Activated CD4-positive, alpha-beta T cell treated with anti-CD3 and anti-CD28 coated beads, Interleukin-2, Interleukin-4, amounts not matched to agents 100 ng/mL and 50 ng/mL, durations not matched to agents 16 hours and 8 hours (primary cell): ENCODE data around the gene GSN.
"Not testable (repeated sequence)": the region's sequence is repeated elsewhere in the genome, so short reads cannot be mapped to it uniquely, and the experiment has no call there.

Experiments used
- DNase-seq: peaks from one replicate; pipeline ENCODE4 v3.0.0-alpha.2; 2020; ENCODE audit warnings: low spot score

The GSN gene

DNA sequence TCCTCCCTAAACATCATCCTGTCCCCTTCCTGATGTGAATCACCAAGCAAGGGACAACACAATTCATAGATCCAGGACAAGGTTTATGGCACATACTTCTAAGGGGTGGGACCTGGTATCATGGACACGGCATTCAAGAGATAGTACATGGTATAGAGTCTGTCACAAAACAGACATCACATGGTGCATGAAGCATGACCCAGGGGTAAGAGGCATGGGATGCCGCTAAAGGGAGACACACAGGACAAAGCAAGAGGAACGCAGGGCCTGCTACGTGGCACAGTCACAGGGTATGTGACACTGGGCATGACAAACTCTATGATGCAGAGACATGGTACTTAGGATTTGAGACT, 20.7 kb downstream of the GSN start:
- DNase-seq: no peak

DNA sequence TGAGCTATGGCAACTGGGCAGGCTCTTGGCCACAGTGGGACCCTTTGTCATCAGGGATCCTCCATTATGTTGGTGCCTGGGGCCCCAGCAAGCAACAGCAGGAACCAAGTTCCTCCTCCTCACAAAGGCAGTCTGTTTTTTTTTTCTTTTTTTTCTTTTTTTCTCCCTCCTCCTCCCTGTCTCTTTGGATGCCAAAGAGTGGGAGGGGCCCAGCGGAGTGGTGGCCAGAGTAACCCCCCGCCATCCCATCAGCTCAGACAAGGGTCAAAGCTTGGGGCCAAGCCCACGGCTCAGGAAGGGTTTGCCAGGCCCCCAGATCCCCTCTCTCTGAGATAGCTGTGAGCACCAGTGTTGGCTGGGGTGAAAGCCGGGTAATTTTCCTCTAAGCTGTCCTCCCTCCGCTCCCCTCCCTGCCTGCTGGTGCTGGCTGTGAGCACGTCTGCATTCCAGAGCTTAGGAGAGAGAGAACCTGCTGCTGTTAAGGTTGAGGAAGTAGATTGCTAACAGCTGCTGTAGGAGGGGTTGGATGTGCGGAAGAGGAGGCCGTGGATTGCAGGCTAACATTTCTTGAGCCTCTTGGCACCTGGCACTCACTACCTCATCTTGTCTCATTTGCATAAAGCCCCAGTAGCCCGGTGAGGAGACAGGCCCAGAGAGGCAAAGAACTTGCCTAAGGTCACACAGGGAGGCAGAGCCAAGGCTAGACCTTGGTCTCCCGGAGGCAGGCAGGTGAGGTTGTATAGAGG, 21.2 kb downstream of the GSN start:
- no peak for DNase-seq

DNA sequence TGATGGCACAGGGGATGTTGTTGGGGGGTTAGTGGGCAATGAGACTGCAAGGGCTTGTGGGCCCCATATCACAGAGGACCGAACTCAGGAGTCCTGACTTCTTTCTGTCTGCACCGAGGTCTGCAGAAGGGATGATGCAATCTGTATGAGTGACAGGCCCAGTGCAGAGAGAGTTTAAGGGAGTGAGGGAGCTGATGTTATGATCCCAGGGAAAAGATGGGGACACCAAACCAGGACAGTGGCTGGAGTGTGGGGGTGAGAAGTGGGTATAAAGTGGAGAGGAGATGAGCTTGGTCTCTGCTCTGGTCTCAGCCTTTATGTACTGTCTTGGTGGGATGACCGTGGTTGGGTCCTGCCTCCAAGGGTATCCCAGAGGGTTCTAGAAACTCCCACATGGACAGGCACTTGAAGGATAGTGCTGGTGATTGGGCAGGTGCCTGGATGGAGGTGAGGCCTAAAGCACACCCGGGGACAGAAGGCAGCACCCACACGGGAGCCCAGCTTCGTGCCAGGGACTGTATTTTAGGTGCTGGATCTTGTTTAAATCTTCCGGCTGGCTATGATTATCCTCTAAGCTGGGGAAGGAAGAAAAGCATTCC, 21.9 kb downstream of the GSN start:
- DNase-seq: no peak

DNA sequence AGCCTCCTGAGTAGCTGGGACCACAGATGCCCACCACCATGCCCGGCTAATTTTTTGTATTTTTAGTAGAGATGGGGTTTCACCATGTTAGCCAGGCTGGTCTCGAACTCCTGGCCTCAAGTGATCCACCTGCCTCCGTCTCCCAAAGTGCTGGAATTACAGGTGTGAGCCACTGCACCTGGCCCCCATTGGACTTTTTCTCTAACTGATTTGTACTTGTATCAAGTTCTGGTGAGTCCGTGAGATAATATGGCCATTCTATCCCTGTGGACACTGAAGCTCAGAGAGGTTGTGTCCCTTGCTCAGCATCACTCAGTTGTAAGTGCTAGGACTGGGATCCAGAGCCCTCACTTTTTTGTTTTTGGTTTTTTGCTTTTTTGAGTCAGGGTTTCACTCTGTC, 23.6 kb downstream of the GSN start:
- not testable (repeated sequence) for DNase-seq

GRCh38 chr9:121292051-121292450, 24.1 kb downstream of the GSN start:
- DNase-seq: no peak

- DNase-seq: no peak
These were observed 24.9 kb downstream of the GSN start for GRCh38 chr9:121292801-121293241.

DNA sequence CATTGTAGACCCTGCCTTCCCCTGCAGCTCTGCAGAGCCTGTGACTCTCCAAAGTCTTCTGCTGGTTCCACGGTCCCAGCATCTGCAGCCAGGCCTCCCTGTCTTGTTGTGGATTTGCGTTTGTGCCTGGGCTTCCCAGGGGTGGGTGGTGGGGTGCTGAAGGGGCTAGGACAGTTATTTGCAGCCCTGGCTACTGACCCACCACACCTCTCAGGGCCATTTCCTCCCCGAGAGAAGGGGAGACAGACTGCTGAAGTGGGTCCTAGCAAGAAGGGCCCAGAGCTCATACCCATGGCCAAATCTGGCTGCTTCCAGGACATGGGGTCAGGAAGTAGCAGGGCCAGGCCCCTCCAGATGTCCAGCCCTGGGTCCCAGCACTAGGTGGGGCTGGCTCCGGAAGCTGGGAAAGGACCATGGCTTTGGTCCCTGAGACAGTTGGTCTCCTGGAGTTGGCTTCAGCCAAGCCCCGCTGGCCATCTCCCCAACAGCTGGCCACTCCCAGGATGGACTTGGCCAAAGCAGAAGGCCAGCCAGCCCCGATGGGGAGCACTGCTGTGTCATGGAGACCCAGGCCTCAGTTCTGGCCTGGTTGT, 26.3 kb downstream of the GSN start:
- DNase-seq: no peak

- no peak for DNase-seq
These were observed 27.1 kb downstream of the GSN start for GRCh38 chr9:121294866-121295661.

DNA sequence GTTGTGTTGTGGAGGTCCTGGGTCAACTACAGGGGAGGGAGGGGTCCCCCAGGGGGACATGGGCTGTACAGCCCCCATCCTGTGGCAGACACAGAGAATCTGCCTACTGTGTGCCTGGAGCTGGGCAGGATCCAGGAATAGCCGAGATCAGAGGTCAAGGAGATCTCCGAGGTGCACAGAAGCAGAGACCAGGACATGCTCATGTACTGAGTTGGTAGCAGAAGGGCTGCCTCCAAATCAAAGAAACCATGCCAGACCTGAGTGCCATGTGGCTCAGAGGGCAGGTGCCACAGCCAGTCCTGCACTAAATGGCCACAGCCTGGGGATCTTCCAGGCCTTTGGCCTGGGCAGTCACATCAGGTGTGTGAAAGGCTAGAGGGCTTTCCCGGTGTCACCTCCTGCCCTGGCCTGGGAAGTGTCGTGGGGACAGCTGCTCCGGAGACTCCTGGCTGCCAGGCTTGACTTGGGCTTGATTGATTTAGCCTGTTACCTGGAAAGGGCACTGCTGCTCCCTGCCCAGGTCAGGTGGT, 27.8 kb downstream of the GSN start:
- DNase-seq: no peak

DNA sequence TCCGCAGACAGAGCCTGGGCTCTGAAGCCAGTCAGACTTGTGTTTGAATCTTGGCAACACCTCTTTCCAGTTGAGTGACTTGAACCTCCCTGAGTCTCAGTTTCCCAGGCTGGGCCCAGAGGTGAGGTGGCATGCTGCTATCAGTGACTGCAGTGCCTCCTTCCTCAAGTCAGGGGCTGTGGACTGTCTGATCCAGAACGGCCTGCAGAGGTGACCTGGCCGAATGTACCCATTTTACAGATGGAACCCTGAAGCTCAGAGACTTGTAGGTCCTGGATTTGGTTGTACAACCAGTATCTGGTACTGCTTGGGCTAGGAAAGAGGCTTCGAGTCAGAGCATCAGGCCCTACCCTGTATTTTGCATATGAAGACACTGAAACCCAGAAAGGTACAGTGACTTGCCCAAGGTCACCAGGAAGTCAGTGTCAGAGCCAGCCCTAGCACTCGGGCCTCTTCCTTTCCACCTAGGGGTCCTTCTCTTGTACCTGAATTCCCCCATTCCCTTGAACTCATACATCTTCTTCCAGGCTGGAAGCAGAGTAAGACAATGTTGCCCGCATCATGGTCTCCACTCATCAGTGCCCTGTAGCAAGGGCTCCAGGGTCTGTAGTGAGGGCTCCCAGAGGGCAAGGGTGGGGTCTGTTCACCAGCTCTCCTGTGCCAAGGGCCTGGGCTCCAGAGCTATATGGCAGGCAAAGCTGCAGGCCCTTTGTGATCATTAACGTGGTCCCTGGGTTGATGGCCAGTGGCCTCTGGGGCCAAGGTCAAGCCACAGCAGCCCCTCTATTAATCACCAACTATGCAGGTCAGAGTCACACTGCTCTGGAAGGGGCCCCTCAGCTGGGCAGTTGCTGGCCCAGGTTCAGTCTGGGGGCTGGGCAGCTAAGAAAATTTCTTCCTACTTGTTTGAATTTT, 28.5 kb downstream of the GSN start:
- no peak for DNase-seq

DNA sequence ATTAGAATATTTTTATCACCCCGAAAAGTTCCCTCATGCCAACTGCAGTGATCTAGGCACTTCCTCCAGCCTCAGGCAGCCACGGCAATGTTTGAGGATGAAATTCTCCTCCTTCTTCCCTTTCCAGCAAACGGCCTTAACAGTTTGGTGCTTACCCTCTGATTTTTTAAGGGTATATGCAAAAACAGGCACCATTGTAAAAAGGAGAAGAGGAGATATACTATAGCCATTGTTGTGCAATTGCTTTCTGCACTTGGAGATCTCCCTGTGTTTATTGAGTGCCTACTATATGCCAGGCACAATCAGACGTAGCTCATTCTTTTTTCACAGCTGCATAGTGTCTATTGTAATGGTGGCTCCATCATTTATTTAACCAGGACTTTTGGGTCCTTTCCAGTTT, 29.4 kb downstream of the GSN start:
- DNase-seq: no peak

DNA sequence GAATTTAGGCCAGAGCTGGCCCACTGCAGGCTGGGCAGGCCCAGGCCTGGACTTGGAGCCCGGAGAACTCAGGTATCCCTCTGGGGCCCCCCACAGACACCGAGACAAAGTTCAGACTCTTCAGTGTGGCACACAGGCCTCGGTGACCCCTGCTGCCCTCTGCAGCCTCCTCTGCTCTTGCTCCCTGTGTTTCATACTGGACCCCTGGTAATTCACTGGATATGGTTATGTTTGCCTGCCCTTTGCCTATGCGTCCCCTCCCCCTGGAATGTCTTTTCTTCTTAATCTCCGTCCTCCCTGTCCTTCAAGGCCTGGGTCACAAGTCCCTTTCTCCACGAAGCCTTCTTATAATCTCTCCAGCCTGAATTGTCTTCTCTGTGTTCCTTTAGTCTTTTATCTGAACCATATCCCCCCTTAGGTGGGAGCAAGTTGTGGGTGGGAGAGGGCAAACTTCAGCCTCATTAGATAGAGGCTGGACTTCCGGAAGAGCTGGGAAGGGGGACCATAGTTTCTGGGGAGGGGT, 30.1 kb downstream of the GSN start:
- no peak for DNase-seq

DNA sequence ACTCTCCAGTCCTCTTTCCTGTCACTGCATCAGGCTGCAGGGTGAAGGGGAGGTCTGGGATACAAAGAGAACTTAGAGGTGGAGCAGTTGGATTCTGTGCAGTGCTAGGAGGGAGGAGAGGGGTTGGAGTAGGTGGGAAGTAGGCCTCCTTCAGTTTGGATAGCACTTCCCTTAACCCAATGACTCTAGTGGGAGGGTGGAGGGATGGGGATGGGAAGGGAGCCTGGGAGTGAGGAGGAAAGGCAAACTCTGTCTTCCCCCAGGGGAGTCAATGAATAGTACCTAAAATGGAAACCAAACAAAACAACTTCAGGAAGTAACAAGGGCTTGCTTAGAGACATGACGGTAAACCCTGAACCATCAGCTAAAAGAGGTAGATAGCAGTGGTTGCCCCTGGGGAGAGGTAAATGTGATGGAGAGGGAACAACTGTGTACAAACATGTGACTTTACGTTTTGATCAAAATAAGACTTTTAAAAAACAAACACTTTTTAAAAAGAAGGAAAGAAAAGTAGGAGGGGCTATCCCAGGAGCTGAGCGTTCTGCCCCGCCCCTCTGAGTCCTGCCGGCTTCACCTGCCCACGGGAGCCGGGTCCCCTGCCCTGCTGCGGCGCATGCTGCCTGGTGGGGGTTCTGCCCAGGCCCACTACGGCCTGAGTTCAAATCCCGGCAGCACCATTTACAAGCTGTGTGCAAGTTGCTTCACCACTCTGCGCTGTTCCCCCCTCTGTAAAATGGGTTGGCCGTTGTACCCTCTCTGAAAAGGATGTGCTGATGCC, 30.9 kb downstream of the GSN start:
- no peak for DNase-seq

GRCh38 chr9:121299467-121300282, 31.7 kb downstream of the GSN start:
- DNase-seq: no peak

DNA sequence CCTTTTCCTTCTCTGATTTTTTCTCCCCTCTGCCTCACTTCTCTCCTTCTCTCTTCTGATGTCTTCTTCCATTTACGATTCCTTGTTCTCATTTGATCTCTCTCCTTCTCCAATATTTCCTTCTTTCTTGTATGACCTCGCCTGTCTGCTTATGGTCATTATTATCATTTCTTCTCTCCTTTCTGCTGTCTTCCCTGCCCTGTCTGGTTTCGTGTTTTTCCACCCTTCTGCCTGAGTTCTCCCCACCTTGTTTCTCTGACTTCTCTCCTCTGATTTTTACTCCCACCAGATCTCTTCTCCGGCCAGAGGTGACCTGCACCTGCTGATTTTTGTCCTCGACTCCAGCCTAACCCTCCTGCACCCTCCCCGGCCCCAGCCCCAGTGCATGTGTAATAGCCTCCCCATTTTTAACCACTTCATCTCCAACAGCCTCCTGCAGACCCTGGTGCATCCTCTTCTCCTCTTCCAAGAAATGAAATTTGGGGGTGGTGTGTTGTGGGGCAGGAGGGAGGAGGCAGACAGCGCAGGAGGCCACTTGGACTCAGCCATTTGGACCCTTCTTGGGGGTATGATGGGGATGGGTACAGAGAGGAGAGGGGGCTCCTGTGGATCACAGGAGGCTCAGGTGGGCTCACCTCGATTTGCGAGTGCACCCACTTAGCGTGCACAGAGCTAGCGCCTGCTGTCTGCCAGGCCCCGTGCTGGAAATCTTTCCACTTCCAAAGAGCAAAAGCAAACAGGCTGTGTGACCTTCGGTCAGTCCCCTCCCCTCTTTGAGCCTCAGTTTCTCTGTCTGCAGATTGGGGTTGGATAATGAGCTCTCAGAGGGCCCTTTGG, 32.5 kb downstream of the GSN start:
- DNase-seq: no peak

- DNase-seq: no peak
These were observed 33.9 kb downstream of the GSN start for GRCh38 chr9:121301881-121302286.

GRCh38 chr9:121302341-121302740, 34.4 kb downstream of the GSN start:
- DNase-seq: no peak

GRCh38 chr9:121302786-121303185, 34.8 kb downstream of the GSN start:
- DNase-seq: no peak
